ENCODE measurements around the gene DNAH8.

Gene DNAH8

GRCh38 chr6:38901802-38902522 lies 186.9 kb downstream of the DNAH8 start:
- no peak for DNase-seq (ENCODE audit: low read depth in 2 of 2)
- H3K4me3 ChIP-seq (replicated peaks in 1 of 2; ENCODE audit: low read depth in 2 of 2, low read length in 2 of 2) = no peak overlapping the region
- TF ChIP-seq, protein P1, sequence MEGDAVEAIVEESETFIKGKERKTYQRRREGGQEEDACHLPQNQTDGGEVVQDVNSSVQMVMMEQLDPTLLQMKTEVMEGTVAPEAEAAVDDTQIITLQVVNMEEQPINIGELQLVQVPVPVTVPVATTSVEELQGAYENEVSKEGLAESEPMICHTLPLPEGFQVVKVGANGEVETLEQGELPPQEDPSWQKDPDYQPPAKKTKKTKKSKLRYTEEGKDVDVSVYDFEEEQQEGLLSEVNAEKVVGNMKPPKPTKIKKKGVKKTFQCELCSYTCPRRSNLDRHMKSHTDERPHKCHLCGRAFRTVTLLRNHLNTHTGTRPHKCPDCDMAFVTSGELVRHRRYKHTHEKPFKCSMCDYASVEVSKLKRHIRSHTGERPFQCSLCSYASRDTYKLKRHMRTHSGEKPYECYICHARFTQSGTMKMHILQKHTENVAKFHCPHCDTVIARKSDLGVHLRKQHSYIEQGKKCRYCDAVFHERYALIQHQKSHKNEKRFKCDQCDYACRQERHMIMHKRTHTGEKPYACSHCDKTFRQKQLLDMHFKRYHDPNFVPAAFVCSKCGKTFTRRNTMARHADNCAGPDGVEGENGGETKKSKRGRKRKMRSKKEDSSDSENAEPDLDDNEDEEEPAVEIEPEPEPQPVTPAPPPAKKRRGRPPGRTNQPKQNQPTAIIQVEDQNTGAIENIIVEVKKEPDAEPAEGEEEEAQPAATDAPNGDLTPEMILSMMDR (IDR thresholded peaks at IDR 0.05; ENCODE audit: low read depth, low read length) = no peak

- TF ChIP-seq, protein P1 (IDR thresholded peaks at IDR 0.05; ENCODE audit: low read depth, low read length) = no peak
- DNase-seq (ENCODE audit: low read depth in 2 of 2) = no peak
- no peak overlapping the region for H3K4me3 ChIP-seq (replicated peaks in 1 of 2; ENCODE audit: low read depth in 2 of 2, low read length in 2 of 2)
Observed at GRCh38 chr6:38906582-38906981, 191.5 kb downstream of the DNAH8 start.

- DNase-seq (ENCODE audit: low read depth in 2 of 2) = no peak
- TF ChIP-seq, protein P1 (IDR thresholded peaks at IDR 0.05; ENCODE audit: low read depth, low read length) = no peak
- H3K4me3 ChIP-seq (replicated peaks in 1 of 2; ENCODE audit: low read depth in 2 of 2, low read length in 2 of 2) = no peak overlapping the region
Observed at GRCh38 chr6:38907264-38907663, 192.2 kb downstream of the DNAH8 start.

DNA sequence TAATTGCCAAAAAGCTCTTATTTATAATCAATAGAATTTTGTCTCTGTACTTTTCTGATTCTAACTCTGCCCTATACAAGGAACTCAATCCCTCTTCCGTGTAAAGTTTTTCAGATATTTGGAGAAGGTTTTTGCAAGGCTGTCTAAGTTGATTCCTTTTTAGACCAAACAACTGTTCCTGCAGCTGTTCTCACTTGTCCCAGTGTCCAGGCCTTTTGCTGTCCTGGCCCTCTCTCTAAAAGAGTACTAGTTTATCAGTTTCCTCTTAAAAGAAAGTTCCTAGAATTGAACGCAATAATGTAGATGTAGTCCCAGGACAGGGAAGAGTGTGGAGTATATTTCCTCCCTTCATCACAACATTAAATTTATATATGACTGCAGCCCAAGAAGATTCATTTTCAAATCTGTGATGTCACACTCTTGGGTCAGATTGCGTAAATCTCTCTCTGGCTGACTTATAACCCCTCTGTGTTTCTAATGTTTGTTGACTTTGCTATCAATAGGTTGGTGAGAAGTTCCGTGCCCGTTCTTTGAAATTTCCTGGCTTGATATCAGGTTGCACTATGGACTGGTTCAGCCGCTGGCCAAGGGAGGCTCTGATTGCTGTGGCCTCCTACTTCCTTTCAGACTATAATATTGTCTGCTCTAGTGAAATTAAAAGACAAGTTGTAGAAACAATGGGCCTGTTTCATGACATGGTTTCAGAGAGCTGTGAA lies 194.1 kb downstream of the DNAH8 start:
- DNase-seq (ENCODE audit: low read depth in 2 of 2) = no peak
- TF ChIP-seq, protein P1 (IDR thresholded peaks at IDR 0.05; ENCODE audit: low read depth, low read length) = no peak

GRCh38 chr6:38910207-38910606 lies 195.1 kb downstream of the DNAH8 start:
- no peak for DNase-seq (ENCODE audit: low read depth in 2 of 2)
- TF ChIP-seq, protein P1 (IDR thresholded peaks at IDR 0.05; ENCODE audit: low read depth, low read length) = no peak
- H3K4me3 ChIP-seq (replicated peaks in 1 of 2; ENCODE audit: low read depth in 2 of 2, low read length in 2 of 2) = no peak overlapping the region

More for the DNA sequence above, 194.1 kb downstream of the DNAH8 start:
- H3K4me3 ChIP-seq (replicated peaks in 1 of 2; ENCODE audit: low read depth in 2 of 2, low read length in 2 of 2) = no peak overlapping the region

DNA sequence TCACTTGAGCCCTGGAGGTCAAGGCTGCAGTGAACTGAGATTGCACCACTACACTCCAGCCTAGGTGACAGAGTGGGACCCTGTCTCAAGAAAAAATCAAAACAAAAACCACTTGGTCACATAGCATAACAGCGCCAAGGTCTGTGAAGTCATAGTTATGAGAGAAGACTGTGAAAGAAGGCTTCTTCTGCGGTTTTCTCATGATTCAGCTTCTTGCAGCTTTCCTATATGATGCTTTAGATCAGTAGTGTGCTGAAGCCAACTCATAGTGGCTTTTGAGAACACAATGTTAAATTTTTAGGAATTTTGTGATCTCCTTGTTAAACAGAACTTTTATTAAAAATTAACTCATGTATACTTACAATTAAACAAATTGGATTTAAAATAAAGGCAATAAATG lies 197.3 kb downstream of the DNAH8 start:
- DNase-seq (ENCODE audit: low read depth in 2 of 2) = no peak
- TF ChIP-seq, protein P1 (IDR thresholded peaks at IDR 0.05; ENCODE audit: low read depth, low read length) = no peak
- H3K4me3 ChIP-seq (replicated peaks in 1 of 2; ENCODE audit: low read depth in 2 of 2, low read length in 2 of 2) = no peak overlapping the region

Measured in cardiac fibroblast (primary cell).